ENCODE data around the gene ARID3B.

- TF ChIP-seq, protein P1, sequence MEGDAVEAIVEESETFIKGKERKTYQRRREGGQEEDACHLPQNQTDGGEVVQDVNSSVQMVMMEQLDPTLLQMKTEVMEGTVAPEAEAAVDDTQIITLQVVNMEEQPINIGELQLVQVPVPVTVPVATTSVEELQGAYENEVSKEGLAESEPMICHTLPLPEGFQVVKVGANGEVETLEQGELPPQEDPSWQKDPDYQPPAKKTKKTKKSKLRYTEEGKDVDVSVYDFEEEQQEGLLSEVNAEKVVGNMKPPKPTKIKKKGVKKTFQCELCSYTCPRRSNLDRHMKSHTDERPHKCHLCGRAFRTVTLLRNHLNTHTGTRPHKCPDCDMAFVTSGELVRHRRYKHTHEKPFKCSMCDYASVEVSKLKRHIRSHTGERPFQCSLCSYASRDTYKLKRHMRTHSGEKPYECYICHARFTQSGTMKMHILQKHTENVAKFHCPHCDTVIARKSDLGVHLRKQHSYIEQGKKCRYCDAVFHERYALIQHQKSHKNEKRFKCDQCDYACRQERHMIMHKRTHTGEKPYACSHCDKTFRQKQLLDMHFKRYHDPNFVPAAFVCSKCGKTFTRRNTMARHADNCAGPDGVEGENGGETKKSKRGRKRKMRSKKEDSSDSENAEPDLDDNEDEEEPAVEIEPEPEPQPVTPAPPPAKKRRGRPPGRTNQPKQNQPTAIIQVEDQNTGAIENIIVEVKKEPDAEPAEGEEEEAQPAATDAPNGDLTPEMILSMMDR (IDR thresholded peaks at IDR 0.05): no peak
- no peak for TF ChIP-seq POLR2A (IDR thresholded peaks at IDR 0.05)
- TF ChIP-seq EP300 (IDR thresholded peaks at IDR 0.05): no peak
These were observed 85.3 kb downstream of the ARID3B start for GRCh38 chr15:74626336-74626735.
